ENCODE measurements around the gene ZSWIM1. TPM values are rescaled to one million over a fixed set of nuclear protein-coding genes. Genes with fewer than 3 reads are reported as not detected.

ZSWIM1 gene
- total and polyA plus RNA-seq, 2 donors (not counting 1 experiment from before 2014, with no cell fraction given): 5.4 to 15.7 TPM

- peak overlapping the region; percentile 48 for H2AFZ ChIP-seq (ENCODE audit: insufficient read depth, low read depth, low read length, poor library complexity, severe bottlenecking)
- peak overlapping the region in 1 of 5 experiments; percentile 20 for H3K4me3 ChIP-seq (ENCODE audit: control extremely low read depth in 1 of 5, extremely low read depth in 1 of 5, insufficient read depth in 1 of 5, low read depth in 2 of 5, low read length in 4 of 5)
- H3K27ac ChIP-seq (ENCODE audit: low read length in 2 of 2): peak overlapping the region; percentile 21 to 79
- no peaks in the 10 kb centered on the region for H3K79me2 ChIP-seq (ENCODE audit: control insufficient read depth, insufficient read depth, low read length)
- 98% methylated on average over 7 of the region's 10 CpGs for WGBS (ENCODE audit: insufficient coverage)
- Mint-ChIP-seq H3K9me3 (ENCODE audit: insufficient read depth) (no peaks in the 10 kb centered on the region), H3K4me3 (peak overlapping the region; percentile 33), H3K27me3 (no peaks in the 10 kb centered on the region), H3K27ac (peak overlapping the region; percentile 79), H3K4me1 (peaks cover 18% of the 10 kb centered on the region)
- CTCF ChIA-PET: interaction anchor here (0.9 to 1.7 kb wide), 6 partner anchors 9 to 129 kb away, joined by 3 to 5 read pairs (median 4); partner anchors contain the start of gene ZSWIM1
- no peak overlapping the region for H3K9ac ChIP-seq (ENCODE audit: low read length)
- H3K27me3 ChIP-seq (replicated peaks in 1 of 4; ENCODE audit: control extremely low read depth in 1 of 4, control insufficient read depth in 3 of 4, insufficient read depth in 4 of 4, low read length in 3 of 4): no peaks in the 10 kb centered on the region
- H4K20me1 ChIP-seq (ENCODE audit: control insufficient read depth, insufficient read depth, low read length, poor library complexity, severe bottlenecking): no peaks in the 10 kb centered on the region
- ATAC-seq (ENCODE audit: low read depth) (no peak), DNase-seq (no peak)
- peaks cover 14 to 21% of the 10 kb centered on the region in 2 donors for H3K4me1 ChIP-seq (ENCODE audit: control insufficient read depth in 2 of 2, insufficient read depth in 2 of 2, low read length in 2 of 2)
- H3K9me3 ChIP-seq (ENCODE audit: control extremely low read depth in 1 of 3, control insufficient read depth in 2 of 3, insufficient read depth in 1 of 3, low read length in 2 of 3): no peaks in the 10 kb centered on the region
- TF ChIP-seq EZH2 (IDR thresholded peaks at IDR 0.05; ENCODE audit: borderline replicate concordance, insufficient read depth, low read depth, low read length, poor library complexity, severe bottlenecking) (no peak), CTCF (IDR thresholded peaks at IDR 0.05) (no peak)
- POLR2A ChIA-PET: interaction anchor here (1.1 to 1.6 kb wide), 3 partner anchors 8 to 93 kb away, joined by 3 to 5 read pairs (median 4); partner anchors contain the start of genes ACOT8, SNX21 and ZSWIM3
- peak overlapping the region; percentile 60 for H3K4me2 ChIP-seq (replicated peaks; ENCODE audit: low read depth, low read length, poor library complexity, severe bottlenecking)
- intact Hi-C loops (cut with micrococcal nuclease): no loop called here
- peaks cover 13 to 46% of the 10 kb centered on the region in 2 experiments for H3K36me3 ChIP-seq (replicated peaks in 1 of 2; ENCODE audit: control extremely low read depth in 1 of 2, control insufficient read depth in 1 of 2, extremely low read depth in 1 of 2, insufficient read depth in 2 of 2, low read length in 1 of 2)
These were observed 39.5 kb upstream of the ZSWIM1 start for GRCh38 chr20:45841407-45842129.
